GM18511 (cell line): ENCODE results near the gene MMP7.

Source experiments
- ATAC-seq: cut with Tn5 transposase; IDR thresholded peaks from one replicate; pipeline ENCODE4 v1.9.1; 2021; ENCODE audit warnings: mild to moderate bottlenecking, moderate library complexity; ENCODE audit not compliant: unreplicated experiment

MMP7 gene

GRCh38 chr11:102530558-102530957 lies at the start of gene MMP7:
Gene MMP7, minus strand, starts transcription at chr11:102530747. Its CDS starts 47 bp downstream, at chr11:102530700.
- peak; percentile 66 for ATAC-seq

GRCh38 chr11:102577723-102578122 lies 47.2 kb upstream of the MMP7 start:
- no peak for ATAC-seq

GRCh38 chr11:102577182-102577581 lies 46.6 kb upstream of the MMP7 start:
- ATAC-seq: peak; percentile 67

GRCh38 chr11:102576350-102576749 lies 45.8 kb upstream of the MMP7 start:
- no peak for ATAC-seq

- no peak for ATAC-seq
Observed at GRCh38 chr11:102575012-102575411, 44.5 kb upstream of the MMP7 start.

- ATAC-seq: no peak
Observed at GRCh38 chr11:102573851-102574250, 43.3 kb upstream of the MMP7 start.

- ATAC-seq: no peak
Observed at GRCh38 chr11:102572554-102573220, 42.1 kb upstream of the MMP7 start.

- no peak for ATAC-seq
Observed at GRCh38 chr11:102568851-102569250, 38.3 kb upstream of the MMP7 start.

- ATAC-seq: no peak
Observed at GRCh38 chr11:102566112-102566511, 35.6 kb upstream of the MMP7 start.

- peak; percentile 75 for ATAC-seq
Observed at GRCh38 chr11:102564110-102564509, 33.6 kb upstream of the MMP7 start.

- ATAC-seq: no peak
Observed at GRCh38 chr11:102561636-102562035, 31.1 kb upstream of the MMP7 start.

- peak; percentile 81 for ATAC-seq
Observed at GRCh38 chr11:102560555-102561011, 30.0 kb upstream of the MMP7 start.

- peak; percentile 43 for ATAC-seq
Observed at GRCh38 chr11:102559839-102560238, 29.3 kb upstream of the MMP7 start.

- no peak for ATAC-seq
Observed at GRCh38 chr11:102555091-102555490, 24.5 kb upstream of the MMP7 start.

GRCh38 chr11:102553835-102554282 lies 23.3 kb upstream of the MMP7 start:
- ATAC-seq: peak; percentile 92

GRCh38 chr11:102552447-102553194 lies 22.1 kb upstream of the MMP7 start:
- ATAC-seq: no peak

- ATAC-seq: no peak
Observed at GRCh38 chr11:102552020-102552419, 21.5 kb upstream of the MMP7 start.

GRCh38 chr11:102551169-102551781 lies 20.7 kb upstream of the MMP7 start:
- no peak for ATAC-seq

GRCh38 chr11:102546923-102547471 lies 16.4 kb upstream of the MMP7 start:
- peak; percentile 87 for ATAC-seq

- peak; percentile 68 for ATAC-seq
Observed at GRCh38 chr11:102546427-102546826, 15.9 kb upstream of the MMP7 start.

- ATAC-seq: no peak
Observed at GRCh38 chr11:102545701-102546100, 15.2 kb upstream of the MMP7 start.
